DMS53 (cell line): Measurements from ENCODE around the gene CACNB4.
A peak's percentile ranks its signal among the peaks of the same experiment; 100 is the strongest.

Experiments
- DNase-seq: peaks from one replicate; lab custom pipeline; 2025; lab: John Stamatoyannopoulos, UW

Gene CACNB4

DNA sequence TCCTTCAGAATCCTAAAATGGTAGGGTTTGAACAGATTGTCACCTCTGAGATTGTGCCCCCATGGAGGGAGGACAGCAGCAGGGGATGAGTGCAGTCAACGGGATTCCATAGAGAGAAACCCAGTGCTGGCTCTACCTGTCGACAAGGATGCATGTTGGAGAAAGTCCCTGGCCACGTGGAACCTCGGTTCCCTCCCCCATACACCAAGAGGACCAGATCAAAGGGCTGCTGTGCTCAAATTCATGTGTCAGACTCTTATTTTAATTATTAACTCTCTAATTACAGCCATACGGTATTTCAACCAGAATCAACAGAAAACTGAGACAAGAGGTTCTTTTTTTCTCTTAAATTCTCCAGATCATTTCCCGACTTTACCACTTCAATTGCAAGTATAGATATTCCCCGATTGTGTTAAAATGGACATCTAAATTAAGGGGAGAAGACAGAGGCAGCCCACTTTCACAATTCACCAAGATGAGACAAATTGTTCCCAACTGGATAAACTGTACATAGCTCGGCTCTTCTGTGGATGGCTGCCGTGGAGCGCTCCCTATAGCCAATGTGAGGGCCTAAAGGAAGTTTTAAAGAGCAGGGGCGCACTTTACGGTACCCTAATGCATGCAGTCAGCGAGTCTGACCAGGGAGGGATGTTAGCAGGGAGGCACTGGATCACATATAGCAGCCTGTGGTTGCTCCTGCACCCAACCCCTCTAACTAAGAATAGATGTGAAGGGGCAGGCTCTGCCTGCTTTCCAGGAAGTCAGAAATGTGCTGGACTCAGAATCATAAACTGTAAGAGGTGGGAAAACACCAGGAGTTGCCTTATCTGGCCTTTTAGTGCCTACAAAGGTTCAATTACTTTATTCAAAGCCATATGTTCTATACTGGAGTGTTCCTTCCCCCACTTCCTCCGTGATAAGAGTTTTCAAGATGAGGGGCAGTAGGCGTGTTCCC lies 123.1 kb downstream of the CACNB4 start:
- no peak for DNase-seq

DNA sequence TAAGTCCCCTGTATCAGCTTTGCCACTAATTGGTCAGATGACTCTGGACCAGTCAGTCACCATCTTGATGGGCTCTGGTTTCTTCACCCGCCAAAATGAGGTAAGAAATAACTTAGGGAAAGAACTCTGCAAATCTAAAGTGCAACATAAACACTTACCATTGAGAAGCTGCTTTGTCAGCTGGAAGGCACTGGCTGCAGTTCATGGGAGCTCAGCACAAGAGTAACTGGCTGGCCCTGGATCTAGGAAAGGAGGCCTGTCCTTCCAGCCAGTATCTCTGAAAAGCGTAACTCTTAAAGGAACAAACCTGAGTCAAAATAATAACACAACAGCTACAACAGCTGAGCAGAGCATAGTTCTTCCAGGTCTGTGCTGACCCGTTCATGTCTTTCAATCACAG lies 123.9 kb downstream of the CACNB4 start:
- DNase-seq, result no peak

DNA sequence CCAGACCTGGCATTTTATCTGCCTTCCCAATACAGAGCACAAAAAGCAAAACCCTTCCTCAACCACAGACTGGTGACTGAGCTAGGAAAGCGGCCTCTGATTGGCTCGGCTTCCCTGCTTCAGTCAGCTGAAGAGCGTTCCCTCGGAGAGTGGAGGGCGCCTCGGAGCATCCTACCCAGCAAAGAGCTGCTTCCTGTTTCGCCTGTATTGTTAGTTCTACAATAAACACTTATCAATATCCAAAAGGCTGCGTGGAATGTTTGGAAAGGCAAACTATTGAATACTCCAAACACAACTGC lies 125.0 kb downstream of the CACNB4 start:
- DNase-seq, result peak; percentile 65

DNA sequence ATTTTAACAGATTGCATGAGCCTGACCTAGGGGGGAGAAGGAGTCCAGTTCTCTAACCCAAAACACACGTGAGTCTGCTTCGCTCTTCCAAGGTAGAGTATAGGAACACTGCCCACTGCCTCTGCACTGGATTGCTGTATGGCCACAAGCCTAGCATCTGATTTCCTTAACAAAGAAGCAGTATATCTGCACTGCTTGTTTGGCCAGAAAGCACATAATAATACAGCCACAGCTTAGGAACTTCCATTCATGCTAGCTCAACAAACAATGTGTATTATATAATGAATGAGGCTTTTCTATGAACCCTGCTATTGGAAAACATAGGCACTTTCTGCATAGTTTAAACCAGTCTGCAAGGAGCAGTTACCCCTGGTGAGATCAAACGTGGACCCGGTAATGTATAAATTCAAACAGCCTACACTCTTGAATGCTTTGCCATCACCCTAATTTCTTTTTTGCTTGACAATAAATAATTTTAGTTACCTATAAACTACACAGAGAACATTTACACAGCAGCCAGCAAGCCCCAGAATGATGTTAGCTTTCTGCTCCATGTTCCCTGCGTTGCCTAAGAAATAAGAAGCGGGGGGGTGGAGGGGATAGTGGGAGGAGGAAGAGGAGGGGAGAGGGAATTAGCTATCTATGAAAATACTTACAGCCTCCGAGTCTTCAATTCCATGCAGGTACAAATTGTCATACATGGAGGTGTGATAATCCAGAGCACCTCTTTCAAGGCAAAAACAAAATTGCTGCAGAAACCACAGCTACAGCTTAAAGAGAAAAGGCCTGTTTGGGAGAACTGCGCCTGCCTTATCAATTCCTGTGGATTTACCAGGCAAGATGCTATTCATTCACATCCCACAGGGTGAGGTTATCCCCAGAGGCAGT lies 125.6 kb downstream of the CACNB4 start:
- no peak for DNase-seq

DNA sequence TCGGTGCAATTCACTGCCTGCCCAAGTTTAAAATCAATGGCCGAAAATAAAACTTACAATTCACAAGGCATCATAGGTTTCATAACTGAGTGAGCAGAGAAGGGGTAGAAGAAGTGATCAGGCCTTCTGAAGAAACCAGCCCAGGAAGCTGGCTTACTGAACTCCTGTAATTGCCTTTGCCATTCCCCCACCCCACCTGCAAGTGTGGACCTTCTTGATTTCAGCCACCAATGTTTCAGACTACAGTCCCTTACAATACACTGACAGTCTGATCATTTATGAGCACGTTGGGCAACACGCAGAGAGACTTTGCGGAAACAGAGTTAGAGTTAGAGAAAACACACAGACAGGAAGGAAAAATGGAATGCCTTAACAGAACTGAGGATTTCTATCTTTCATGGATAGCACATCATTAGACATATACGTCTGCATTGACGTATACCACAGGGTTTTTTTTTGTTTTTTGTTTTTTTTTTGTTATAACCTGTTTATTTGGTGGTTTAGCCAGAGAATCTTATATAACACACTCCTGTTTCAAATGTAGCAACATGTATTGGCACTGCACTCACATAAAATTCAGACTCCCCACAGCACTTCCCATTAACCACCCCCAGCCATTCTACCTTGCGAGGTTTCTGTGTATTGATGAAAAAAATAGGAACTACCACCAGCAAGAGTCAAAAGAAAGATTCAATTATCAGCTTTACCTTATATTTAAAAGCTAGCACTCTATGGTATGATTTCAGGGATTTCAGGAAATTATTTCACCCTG lies 126.4 kb downstream of the CACNB4 start:
- no peak for DNase-seq

DNA sequence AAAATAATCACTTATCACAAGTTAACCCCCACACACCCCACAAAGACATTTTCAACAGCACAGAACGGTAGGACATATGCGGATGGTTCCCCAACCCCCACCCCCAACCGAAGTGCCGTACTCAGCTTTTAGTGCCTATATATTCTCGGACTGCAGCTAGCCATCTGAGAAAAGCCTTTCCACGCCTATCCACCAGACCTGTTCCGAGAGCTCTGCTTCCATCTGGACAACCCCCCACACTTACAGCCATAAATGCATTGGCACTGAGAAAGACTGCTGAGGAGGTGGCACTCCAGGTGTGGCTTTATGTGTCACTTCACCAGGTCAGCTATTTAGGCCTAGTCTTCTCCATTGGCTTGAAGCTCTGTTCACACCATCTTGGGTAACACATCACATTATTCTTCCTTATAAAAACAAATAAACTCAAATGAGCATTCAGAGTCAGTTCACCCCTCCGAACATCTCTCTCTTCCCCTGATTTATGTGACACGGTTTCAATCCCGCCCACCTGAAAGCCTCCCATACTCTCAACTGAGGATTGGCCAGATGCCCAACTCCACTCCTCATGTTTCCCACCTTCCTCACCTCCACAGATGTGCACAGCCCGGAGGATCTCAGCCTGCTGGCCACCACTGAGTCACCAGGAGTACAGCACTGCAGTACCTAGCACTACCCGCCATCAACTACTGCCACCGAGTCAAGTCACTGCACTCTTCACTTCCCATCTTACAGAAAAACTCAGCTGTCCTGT lies 127.4 kb downstream of the CACNB4 start:
- no peak for DNase-seq

DNA sequence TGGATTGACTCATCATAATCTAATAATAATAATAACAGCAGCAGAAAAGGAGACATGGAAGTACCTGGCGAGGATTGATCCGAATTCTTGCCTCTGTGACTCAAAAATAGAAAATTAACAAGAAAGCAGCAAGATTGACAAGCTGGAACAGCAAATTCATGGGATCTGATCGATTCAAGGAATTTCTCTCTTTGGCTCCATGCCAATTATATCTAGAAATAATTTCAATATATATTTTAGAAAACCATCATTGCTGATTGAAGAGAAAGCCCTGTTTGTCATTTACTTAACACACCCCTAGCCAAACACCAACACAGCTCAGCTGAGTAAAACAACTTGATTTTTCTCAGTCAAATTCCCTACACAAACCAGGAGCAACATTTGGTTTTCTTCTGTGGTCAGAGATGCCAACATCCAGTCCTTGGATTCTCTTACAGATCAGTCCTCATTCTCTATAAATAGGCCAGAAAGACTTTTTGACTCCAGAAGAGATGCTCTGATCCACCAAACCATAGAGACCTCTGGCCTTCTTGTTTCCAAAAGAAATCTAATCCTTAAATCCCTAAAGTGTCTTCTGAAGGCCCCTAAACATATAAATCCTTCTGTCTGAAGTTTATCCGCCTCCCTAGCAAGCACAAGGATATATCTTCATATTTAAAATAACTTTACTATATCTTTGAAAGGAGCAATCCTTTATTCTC lies 129.9 kb downstream of the CACNB4 start:
- no peak for DNase-seq

DNA sequence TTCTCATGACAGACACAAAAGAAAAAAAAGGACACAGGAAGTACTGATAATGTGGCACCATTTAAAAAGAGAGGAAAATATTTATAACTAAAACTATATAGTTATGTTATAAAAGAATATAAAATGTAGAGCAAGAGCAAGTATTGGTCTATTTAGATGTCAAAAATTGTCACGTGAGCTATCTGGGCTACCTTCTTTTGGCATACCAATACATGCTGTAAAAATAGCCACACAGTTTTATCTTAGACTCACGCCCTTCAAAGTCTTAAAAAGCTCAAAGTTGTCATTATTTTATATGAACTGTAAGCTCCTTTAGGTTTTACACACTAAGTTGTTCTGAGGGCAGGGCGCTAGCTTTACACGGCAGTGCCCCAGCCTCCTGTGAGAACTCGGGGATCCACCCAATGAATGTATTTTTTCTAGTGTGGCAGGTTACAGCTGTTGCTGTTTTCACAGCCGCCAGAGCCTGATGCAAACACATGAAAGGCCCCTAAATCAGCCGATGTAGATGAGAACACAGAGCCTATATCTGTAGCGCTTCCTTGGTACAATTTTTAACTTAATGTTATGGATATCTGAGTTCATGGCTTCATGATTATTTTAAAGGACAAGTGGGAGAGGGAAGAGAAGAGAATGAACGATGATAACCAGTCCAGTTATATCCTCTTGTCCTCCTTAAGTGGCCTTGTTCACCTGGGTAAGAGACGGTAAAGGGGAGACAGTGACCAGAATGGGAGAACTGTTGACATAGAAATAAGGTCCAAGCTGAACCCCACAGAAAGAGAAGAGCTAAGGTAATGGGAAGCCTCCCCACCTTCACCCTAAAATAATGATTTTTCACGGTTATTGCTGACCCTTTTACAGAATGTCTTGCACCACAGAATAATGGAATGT lies 130.8 kb downstream of the CACNB4 start:
- no peak for DNase-seq

DNA sequence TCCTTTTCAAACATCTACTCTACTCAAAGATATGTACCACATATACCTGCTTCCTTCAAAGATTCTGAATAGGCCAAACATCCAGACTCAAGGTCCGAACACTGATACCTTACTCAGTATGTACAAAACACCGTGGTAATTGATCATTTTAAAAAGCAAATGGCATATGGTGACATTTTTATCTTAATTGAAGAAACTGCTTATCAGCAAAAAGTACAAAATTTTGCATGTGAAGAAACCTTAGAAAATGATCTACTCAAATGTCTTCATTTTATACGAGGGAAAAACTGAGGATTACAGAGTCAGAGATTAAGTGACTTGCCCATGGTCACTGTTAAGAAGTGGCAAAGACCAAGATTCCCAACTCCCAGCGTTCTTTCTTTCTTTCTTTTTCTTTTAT lies 133.0 kb downstream of the CACNB4 start:
- DNase-seq, result no peak

DNA sequence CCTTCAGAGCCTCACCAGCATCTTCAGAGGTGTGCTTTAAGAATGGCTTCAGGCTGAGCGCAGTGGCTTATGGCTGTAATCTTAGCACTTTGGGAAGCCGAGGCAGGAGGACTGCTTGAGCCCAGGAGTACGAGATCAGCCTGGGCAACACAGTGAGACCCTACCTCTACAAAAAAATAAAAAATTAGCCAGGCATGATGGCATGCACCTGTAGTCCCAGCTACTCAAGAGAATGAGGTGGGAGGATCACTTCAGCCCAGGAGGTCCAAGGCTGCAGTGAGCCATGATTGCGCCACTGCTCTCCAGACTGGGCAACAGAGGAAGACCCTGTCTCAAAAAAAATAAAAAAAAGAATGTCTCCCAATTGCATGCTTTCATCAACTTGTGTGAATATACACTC lies 137.3 kb downstream of the CACNB4 start:
- no peak for DNase-seq

DNA sequence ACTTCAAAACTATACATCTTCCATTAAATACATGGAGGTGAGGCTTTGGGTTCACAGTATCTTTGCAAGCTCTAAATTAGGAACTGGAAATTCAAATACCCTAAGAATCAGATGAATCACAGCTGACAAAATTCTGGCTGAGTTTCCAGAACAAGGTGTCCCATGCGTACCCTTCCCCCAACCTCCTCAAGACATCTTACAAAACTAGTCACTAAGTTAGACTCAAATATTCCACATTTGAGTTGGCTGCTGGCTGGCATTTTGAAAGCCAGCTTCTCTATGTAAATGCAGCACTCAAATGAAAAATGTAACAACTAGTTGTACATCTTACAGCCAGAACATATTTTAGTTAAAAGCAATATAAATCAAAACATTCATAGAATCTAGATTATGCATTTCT lies 139.6 kb downstream of the CACNB4 start:
- DNase-seq, result no peak

DNA sequence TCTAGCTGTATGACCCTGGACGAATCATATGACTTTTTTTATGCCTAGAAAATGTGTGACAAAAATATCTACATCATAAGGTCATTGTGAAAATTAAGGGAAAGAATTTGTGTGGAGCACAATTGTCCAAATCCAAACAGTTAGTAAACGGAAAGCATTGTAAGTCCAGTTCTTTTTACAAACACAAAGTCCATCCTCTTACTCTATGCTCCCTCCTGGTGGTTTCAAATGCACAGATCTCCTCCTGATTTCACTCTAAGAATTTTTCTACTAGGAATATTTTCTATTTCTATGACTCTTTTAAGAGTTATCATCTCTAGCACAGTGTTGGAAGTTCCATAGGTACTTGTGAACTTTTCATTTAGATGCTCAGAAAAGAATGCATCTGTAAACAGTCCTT lies 145.4 kb downstream of the CACNB4 start:
- DNase-seq, result no peak

DNA sequence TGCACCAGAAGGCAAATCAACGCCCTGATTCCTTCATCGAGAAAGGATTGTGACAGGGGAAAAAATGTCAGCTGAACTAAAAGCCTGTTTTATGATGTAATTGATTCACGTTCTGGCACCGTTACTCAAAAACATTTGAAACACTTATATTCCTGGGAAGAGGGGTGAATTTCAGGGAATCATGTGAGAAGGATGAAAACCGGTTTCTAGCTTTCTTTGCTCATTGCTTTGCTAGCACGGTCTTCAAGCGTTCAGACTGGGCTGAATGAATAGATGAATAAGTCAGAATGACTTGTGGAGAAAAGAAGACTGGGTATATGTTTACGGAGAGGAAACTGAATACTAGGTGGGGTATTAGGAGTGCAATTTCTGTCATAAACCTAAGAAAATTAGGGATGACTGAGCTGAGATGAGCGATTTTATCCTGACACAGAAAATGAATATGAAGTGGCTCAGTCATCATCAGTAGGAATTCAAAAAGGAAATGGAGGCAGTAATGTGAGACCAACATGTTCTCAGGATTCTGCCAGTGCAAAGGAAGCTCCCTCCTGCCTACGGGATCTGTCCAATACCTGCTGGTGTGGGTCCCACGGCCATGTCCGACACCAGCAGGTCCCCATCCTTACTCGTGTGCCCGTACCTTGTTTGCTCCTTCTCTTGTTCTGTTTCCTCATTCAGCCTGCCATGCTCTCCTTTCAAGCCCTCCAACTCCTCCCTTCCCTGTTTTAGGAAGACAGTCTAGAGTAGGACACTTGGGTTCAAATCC lies 146.0 kb downstream of the CACNB4 start:
- no peak for DNase-seq

DNA sequence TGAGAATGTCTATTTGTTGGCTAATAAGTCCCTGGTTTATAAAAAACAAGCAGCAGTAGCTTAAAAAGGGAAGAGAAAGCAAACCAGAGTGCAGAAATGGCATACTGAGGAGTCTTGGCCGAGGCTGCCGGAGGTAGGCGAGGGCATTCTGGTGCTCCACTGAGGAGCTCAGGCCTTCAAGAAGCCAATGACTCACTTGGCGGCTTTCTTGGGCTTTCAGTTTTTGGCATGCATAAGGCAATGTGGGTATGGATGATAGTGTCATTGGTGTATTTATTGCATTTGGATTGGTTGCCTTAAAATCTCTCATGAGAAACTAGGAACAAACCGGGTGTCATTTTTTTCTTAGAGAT lies 151.1 kb downstream of the CACNB4 start:
- no peak for DNase-seq

DNA sequence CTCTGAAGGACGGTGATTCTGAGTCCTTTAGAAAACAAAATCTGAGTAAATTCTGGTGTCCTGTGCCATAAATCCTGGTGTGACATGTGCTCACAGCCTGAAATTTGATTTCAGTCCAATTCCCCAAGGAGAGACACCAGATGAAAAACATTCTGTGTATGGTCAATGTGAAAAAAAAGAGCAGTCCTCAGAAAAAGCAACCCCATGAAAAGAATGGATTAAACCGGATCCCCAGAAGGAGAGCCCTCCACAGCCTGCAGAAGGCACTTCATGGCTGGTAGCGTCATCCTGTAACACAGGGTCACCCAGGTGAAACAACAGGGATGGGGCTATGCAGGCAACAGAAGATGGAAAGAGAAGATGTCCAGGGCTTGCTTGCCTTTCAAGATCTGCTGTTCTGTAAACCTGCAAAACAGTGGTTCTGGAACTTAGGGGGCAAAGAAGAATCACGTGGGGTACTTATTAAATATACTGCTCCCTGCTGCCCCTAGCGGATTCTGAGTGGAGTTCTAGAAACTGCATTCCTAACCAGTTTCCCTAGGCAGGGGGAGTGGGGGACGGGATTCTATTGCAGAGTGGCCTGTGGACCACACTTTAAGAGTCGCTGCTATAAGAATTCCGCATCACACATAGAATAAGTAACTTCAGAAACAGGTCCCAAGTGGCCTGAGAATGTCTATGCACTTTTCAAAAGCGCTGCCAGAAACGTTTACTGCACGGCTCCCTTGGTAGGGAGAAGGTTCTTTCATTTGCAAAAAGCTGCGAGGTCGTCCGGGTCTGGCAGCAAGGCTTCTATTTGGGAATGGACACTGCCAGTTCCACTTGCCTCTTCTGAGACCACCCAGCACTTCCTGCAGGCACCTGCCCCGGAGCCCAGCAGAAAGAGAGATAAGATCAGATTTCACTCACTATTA lies 151.7 kb downstream of the CACNB4 start:
- peak; percentile 38 for DNase-seq

DNA sequence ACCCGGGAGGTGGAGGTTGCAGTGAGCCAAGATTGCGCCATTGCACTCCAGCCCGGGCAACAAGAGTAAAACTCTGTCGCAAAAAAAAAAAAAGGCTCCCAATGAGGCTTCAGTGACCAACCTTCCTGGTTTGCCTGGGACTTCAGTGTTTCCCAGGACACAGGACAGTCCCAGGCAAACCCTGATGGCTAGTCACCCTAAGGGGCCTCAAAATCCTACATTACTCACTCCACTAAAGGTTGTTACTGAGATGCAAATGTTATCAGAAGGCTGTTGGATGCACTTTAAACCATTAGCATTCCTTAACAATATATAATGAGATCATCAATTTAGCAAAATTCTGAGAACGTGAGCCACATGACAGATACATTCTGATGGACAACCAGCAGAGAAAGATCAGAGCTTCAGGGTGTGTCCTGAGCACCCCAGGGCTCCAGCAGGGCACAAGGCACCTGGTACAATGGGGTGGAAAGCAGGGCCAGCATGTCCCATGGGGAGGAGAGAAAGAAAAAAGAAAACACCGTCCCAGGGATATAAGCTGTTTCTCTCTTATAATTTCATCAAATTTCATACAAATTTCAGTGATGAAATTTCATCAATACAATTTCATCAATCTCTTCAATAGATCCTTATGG lies 152.5 kb downstream of the CACNB4 start:
- DNase-seq, result no peak

DNA sequence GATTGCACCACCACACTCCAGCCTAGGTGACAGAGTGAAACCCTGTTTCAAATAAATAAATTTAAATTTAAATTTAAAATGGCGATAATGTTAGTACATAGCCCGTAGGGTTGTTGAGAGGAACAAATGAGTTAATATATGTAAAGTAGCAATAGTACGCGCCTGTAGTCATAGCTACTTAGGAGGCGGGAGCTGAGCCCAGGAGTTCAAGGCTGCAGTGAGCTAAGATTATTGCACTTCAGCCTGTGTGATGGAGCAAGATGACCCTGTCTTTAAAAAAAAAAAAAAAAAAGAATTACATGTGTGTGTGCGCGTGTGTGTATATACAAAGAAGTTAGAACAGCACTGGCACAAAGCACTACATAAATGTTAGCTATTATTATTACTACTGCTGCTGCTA lies 153.2 kb downstream of the CACNB4 start:
- no peak for DNase-seq

DNA sequence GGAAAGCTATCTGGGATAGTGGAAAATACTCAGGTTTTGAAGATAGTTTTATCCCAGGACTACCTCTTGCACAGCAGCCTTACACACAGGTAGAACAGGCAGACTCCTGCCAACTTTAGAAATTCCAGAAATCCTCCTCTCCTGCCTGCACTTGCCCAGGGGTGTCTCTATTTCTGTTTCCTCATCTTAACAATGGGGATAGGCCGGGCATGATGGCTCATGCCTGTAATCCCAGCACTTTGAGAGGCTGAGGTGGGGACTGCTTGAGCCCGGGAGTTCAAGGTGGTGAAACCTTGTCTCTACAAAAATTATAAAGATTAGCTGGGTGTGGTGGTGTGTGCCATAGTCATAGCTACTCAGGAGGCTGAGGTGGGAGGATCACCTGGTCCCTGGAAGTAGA lies 153.7 kb downstream of the CACNB4 start:
- DNase-seq, result no peak
